Keratinocyte (primary cell): ENCODE results near the gene NQO2.

Source experiments
- CTCF ChIP-seq, 3 experiments: IDR thresholded peaks in 1 of 3; conservative IDR thresholded peaks in 1 of 3; optimal IDR thresholded peaks in 1 of 3; 2 replicates in 2 of 3; 3 replicates in 1 of 3; pipeline versions ENCODE3 to v1.5.1; 2011; ENCODE audit warnings: low read length in 3 of 3, mild to moderate bottlenecking in 3 of 3, moderate library complexity in 2 of 3, control low read depth in 1 of 3, inconsistent platforms in 1 of 3; ENCODE audit not compliant: insufficient read depth in 2 of 3; ENCODE audit errors: extremely low read depth in 1 of 3
- EZH2 ChIP-seq: IDR thresholded peaks from one replicate; pipeline ENCODE4 v1.6.1; 2012; ENCODE audit warnings: inconsistent platforms, mild to moderate bottlenecking, low read length, moderate library complexity

- TF ChIP-seq CTCF (optimal IDR thresholded peaks at IDR 0.05 in 1 of 3, IDR thresholded peaks at IDR 0.05 in 1 of 3, conservative IDR thresholded peaks at IDR 0.05 in 1 of 3; ENCODE audit: extremely low read depth in 1 of 3, insufficient read depth in 2 of 3, low read length in 3 of 3) (no peak), EZH2 (no peak)
Observed at GRCh38 chr6:3036861-3037637, 37.4 kb downstream of the NQO2 start.
